Stimulated activated CD4-positive, alpha-beta T cell treated with anti-CD3 and anti-CD28 coated beads, Interleukin-4, amount 100 ng/mL, for 48 hours (primary cell): ENCODE data around the gene C1QTNF2.
A peak's percentile ranks its signal among the peaks of the same experiment; 100 is the strongest.

Source experiments
- DNase-seq, 2 donors: peaks; one replicate each; pipeline ENCODE4 v3.0.0-alpha.2; 2020; ENCODE audit warnings: low read depth in 2 of 2

The C1QTNF2 gene

GRCh38 chr5:160369990-160370712, at the start of gene C1QTNF2:
C1QTNF2 (minus strand) TSS chr5:160370626; CDS start chr5:160355011, 15,615 bp downstream.
- DNase-seq, result no peak

GRCh38 chr5:160420331-160420610, 49.8 kb upstream of the C1QTNF2 start:
- DNase-seq, result no peak

- DNase-seq, result no peak
Observed at GRCh38 chr5:160419458-160420330, 49.3 kb upstream of the C1QTNF2 start.

GRCh38 chr5:160418561-160419457, 48.4 kb upstream of the C1QTNF2 start, which contains the start of gene SLU7:
SLU7 (minus strand) TSS chr5:160419081; CDS start chr5:160415294, 3,787 bp downstream.
- peak; percentile 91 for DNase-seq

- DNase-seq, result peak; percentile 55 to 74
Observed at GRCh38 chr5:160399402-160400353, 29.3 kb upstream of the C1QTNF2 start, which contains the start of gene FAM200C. FAM200C (minus strand) TSS chr5:160400054; CDS start chr5:160395490, 4,564 bp downstream.

- DNase-seq, result no peak
Observed at GRCh38 chr5:160398806-160399205, 28.4 kb upstream of the C1QTNF2 start.

- DNase-seq, result no peak
Observed at GRCh38 chr5:160397492-160397891, 27.1 kb upstream of the C1QTNF2 start.

- no peak for DNase-seq
Observed at GRCh38 chr5:160395111-160395510, 24.7 kb upstream of the C1QTNF2 start.

GRCh38 chr5:160390787-160391696, 20.6 kb upstream of the C1QTNF2 start:
- DNase-seq, result no peak

GRCh38 chr5:160387445-160387844, 17.0 kb upstream of the C1QTNF2 start:
- no peak for DNase-seq

- no peak for DNase-seq
Observed at GRCh38 chr5:160385496-160385895, 15.1 kb upstream of the C1QTNF2 start.

- DNase-seq, result no peak
Observed at GRCh38 chr5:160384681-160385080, 14.3 kb upstream of the C1QTNF2 start.

GRCh38 chr5:160382346-160382745, 11.9 kb upstream of the C1QTNF2 start:
- DNase-seq, result no peak

- no peak for DNase-seq
Observed at GRCh38 chr5:160380041-160380440, 9.6 kb upstream of the C1QTNF2 start.

- no peak for DNase-seq
Observed at GRCh38 chr5:160379511-160379910, 9.1 kb upstream of the C1QTNF2 start.

- no peak for DNase-seq
Observed at GRCh38 chr5:160378330-160378729, 7.9 kb upstream of the C1QTNF2 start.

GRCh38 chr5:160377651-160378050, 7.2 kb upstream of the C1QTNF2 start:
- no peak for DNase-seq

GRCh38 chr5:160376416-160376815, 6.0 kb upstream of the C1QTNF2 start:
- no peak for DNase-seq

GRCh38 chr5:160375701-160376100, 5.3 kb upstream of the C1QTNF2 start:
- no peak for DNase-seq

GRCh38 chr5:160375166-160375565, 4.7 kb upstream of the C1QTNF2 start:
- no peak for DNase-seq
